GM18511 (cell line): ENCODE data around the gene TP53INP2.
"Not testable (repeated sequence)": the region's sequence is repeated elsewhere in the genome, so short reads cannot be mapped to it uniquely, and the experiment has no call there.

ENCODE experiments used
- ATAC-seq: cut with Tn5 transposase; IDR thresholded peaks from one replicate; pipeline ENCODE4 v1.9.1; 2021; ENCODE audit warnings: mild to moderate bottlenecking, moderate library complexity; ENCODE audit not compliant: unreplicated experiment

TP53INP2 gene

GRCh38 chr20:34704177-34705007, at the start of gene TP53INP2:
TSS of gene TP53INP2 (plus strand) at chr20:34704344. CDS start at chr20:34708740, 4,396 bp downstream.
- ATAC-seq, result peak; percentile 61

- ATAC-seq, result not testable (repeated sequence)
Measured at GRCh38 chr20:34658654-34659053, 45.5 kb upstream of the TP53INP2 start.

- ATAC-seq, result not testable (repeated sequence)
Measured at GRCh38 chr20:34661811-34662210, 42.3 kb upstream of the TP53INP2 start.

- no peak for ATAC-seq
Measured at GRCh38 chr20:34663213-34663943, 40.8 kb upstream of the TP53INP2 start.

GRCh38 chr20:34664751-34665150, 39.4 kb upstream of the TP53INP2 start:
- ATAC-seq, result not testable (repeated sequence)

GRCh38 chr20:34669094-34669493, 35.0 kb upstream of the TP53INP2 start:
- no peak for ATAC-seq

GRCh38 chr20:34673412-34673811, 30.7 kb upstream of the TP53INP2 start:
- ATAC-seq, result no peak

GRCh38 chr20:34675561-34675960, 28.6 kb upstream of the TP53INP2 start:
- no peak for ATAC-seq

GRCh38 chr20:34675993-34676641, 28.0 kb upstream of the TP53INP2 start:
- no peak for ATAC-seq

GRCh38 chr20:34676642-34677373, 27.3 kb upstream of the TP53INP2 start, which contains the start of gene PIGU:
TSS of gene PIGU (minus strand) at chr20:34677092. CDS start at chr20:34677085, 7 bp downstream.
- peak; percentile 96 for ATAC-seq

- no peak for ATAC-seq
Measured at GRCh38 chr20:34680586-34681175, 23.5 kb upstream of the TP53INP2 start.

- ATAC-seq, result no peak
Measured at GRCh38 chr20:34683667-34684066, 20.5 kb upstream of the TP53INP2 start.

GRCh38 chr20:34689486-34689885, 14.7 kb upstream of the TP53INP2 start:
- no peak for ATAC-seq

GRCh38 chr20:34691838-34692237, 12.3 kb upstream of the TP53INP2 start:
- no peak for ATAC-seq

GRCh38 chr20:34693414-34693813, 10.7 kb upstream of the TP53INP2 start:
- no peak for ATAC-seq

- ATAC-seq, result no peak
Measured at GRCh38 chr20:34701405-34702085, 2.6 kb upstream of the TP53INP2 start.

GRCh38 chr20:34703061-34703423, 1.1 kb upstream of the TP53INP2 start:
- ATAC-seq, result no peak

- no peak for ATAC-seq
Measured at GRCh38 chr20:34703424-34704176, 544 bp upstream of the TP53INP2 start.

GRCh38 chr20:34705008-34705396, 858 bp downstream of the TP53INP2 start:
- no peak for ATAC-seq
